ENCODE measurements around the gene RAB8A. TPM values are rescaled to one million over a fixed set of nuclear protein-coding genes. Genes with fewer than 3 reads are reported as not detected.

Gene RAB8A
- total RNA-seq, 4 donors from 2014 or later = 31.3 to 59.7 (median 35.6) TPM

DNA sequence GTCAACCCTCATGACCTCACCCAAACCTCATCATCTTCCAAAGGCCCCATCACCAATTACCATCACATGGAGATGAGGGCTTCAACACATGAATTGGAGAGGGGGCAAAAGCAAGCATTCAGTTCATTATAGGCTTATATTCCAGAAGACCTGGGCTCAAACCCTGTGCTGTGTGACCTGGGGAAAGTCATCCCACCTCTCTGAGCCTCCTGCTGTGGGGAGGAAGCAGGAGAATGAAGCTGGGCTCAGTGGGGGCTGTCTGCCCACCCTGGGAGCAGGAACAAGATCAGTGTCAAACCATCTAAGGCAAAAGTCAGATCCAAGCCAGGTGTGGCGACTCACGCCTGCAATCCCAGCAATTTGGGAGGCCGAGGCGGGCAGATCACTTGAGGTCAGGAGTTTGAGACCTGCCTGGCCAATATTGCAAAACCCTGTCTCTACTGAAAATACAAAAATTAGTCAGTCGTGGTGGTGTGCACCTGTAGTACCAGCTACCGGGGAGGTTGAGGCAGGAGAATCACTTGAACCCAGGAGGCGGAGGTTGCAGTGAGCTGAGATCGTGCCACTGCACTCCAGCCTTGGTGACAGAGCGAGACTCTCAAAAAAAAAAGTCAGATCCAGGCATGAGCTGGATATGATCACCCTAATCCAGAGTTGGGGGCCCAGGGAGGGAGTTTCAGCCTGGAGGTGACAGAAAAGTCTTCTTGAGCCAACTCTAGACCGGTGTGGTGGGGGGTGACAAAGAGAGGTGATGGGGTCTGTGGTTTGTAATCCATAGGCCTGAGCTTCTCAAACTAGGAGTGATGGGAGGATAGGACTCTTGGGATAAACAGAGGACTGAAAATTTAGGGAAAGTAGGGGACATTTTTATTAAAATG, 37.0 kb upstream of the RAB8A start:
- TF ChIP-seq, protein P1, sequence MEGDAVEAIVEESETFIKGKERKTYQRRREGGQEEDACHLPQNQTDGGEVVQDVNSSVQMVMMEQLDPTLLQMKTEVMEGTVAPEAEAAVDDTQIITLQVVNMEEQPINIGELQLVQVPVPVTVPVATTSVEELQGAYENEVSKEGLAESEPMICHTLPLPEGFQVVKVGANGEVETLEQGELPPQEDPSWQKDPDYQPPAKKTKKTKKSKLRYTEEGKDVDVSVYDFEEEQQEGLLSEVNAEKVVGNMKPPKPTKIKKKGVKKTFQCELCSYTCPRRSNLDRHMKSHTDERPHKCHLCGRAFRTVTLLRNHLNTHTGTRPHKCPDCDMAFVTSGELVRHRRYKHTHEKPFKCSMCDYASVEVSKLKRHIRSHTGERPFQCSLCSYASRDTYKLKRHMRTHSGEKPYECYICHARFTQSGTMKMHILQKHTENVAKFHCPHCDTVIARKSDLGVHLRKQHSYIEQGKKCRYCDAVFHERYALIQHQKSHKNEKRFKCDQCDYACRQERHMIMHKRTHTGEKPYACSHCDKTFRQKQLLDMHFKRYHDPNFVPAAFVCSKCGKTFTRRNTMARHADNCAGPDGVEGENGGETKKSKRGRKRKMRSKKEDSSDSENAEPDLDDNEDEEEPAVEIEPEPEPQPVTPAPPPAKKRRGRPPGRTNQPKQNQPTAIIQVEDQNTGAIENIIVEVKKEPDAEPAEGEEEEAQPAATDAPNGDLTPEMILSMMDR (IDR thresholded peaks at IDR 0.05; ENCODE audit: low read depth) = no peak

DNA sequence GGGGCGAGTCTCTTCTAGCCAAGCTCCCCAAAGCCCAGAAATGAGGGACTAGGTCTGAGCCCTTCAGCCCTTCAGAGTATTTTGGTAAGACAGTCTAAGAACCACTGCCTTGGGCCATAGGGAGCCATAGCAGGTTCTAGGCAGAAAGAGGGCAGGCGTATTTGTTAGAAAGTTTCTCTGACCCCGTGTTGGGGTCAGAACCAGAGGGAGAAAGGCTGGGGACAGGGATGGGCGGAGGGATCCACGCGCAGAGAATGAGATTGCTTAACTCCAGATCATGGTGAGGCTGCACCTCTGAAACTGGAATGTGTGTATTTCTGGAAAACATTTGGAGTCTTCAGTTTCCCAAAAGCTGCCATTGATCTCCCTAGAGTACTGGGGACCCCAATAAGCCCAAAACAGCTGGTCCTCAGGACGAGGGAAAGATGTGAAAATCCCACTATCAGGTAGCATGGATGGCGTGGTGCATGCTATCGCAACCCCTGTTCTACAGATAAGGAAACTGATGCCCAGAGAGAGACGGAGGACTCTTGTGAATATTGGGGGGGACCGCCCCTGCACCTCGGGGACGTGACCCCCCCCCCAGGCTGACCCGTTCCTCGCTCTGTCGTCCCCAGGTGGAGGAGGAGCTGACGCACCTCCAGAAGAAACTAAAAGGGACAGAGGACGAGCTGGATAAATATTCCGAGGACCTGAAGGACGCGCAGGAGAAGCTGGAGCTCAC, 36.1 kb upstream of the RAB8A start:
- TF ChIP-seq, protein P1 (IDR thresholded peaks at IDR 0.05; ENCODE audit: low read depth) = no peak

DNA sequence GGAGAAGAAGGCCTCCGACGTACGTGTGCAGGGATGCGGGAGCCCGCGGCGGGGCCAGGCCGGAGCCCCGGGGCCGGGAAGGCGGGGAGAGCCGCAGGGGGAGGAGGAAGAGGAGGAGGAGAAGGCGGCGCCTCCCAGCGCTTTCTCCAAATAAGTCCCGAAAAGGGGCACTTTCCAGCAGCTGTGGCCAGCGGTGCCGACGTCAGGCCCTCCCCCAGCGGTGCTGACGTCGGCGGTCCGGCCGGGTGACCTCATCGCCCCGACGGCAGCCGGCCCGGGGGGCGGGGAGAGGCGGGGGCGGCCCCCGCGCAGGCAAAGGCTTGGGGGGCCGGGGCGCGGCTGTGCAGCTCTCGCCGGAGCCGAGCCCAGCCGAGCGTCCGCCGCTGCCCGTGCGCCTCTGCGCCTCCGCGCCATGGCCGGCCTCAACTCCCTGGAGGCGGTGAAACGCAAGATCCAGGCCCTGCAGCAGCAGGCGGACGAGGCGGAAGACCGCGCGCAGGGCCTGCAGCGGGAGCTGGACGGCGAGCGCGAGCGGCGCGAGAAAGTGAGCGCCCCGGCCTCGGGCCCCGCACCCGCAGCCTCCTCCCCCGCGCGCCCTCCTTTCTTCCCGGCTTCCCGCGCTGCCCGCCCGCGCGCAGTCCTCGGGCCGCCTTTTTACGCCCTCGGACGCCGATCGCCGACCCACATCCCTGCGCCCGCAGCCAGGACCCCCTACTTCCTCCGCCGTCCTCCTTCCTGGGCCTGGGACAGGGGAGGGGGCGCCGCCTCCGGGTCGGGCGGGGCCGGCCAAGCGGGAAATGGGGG, 35.3 kb upstream of the RAB8A start, which contains the start of gene TPM4:
Gene TPM4 (plus strand): TSS at position 342 of the 804 bp plus-strand sequence. CDS start 71 bp downstream, at position 413.
- TF ChIP-seq, protein P1 (IDR thresholded peaks at IDR 0.05; ENCODE audit: low read depth) = no peak

DNA sequence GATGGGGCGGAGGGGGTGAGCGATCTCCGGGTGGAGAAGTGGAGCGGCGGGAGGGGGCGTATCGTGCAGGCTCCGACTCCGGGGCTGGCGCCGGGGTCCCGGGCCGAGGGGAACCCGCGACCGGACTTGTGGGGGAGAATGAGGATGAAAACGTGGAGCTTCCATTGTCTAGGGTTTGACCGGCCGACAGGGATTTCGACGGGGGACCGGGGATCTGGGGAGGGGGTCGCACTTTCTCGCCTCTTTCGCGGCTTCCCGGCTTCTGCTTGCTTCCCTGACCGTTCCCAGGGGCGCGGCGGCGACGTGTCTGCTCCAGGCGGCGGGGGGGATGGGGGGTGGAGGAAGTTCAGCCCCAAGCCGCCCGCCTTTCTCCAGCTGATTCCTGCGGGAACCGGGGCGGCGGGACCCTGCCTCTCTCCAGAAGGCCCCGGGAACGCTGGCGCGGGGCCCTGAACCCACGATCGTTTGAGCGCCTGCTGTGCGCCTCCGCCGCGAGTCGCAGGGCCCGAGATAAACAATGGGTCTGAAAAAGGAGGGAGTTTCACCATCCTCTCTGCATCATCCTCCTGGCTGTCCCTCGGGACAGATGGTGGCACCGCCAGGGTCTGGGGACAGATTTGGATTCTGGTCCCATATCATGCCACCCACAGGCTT, 34.6 kb upstream of the RAB8A start:
- TF ChIP-seq, protein P1 (IDR thresholded peaks at IDR 0.05; ENCODE audit: low read depth) = no peak

DNA sequence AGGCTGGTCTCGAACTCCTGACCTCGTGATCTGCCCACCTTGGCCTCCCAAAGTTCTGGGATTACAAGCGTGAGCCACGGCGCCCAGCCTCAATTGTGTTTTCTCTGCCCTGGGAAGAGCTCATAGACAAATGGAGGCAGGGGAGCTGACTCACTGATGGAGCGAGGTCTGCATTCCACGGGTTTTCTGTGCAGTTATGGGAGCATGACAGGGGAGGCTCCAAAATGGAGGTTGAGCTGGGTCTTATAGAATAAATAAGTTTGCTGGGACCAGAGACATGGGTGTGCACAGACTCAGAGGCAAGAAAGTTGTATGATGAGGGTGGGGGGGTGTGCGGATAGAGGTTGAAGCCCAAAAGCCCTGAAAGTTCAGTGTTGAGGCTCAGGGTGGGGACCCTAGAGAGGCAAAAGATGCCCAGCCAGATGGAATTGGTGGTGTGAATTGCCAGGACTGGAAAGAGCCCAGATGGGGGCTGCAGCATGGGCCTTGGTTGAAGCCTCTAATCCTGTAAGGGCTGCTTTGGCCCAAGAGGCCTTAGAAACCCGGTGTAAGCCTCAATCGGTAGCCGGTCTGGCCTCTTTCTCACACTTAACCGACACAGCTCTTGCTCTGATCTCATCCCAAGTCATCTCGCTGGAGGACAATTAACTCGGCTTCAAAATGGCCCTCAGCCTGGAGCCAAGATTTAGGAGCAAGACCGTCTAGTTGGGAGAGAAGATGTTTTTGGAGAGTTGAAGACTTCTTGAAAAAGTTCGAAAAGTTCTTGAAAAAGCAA, 33.5 kb upstream of the RAB8A start:
- TF ChIP-seq, protein P1 (IDR thresholded peaks at IDR 0.05; ENCODE audit: low read depth) = no peak
